ENCODE data around the gene AHCYL2.
"Not testable (repeated sequence)": the region's sequence is repeated elsewhere in the genome, so short reads cannot be mapped to it uniquely, and the experiment has no call there.

The AHCYL2 gene

GRCh38 chr7:129282865-129283264 is 58.0 kb downstream of the AHCYL2 start:
- no peak for DNase-seq (ENCODE audit: low read depth in 1 of 2, low spot score in 1 of 2)

GRCh38 chr7:129283936-129284335 is 59.1 kb downstream of the AHCYL2 start:
- DNase-seq (ENCODE audit: low read depth in 1 of 2, low spot score in 1 of 2): no peak

GRCh38 chr7:129285111-129285510 is 60.3 kb downstream of the AHCYL2 start:
- DNase-seq (ENCODE audit: low read depth in 1 of 2, low spot score in 1 of 2): no peak

GRCh38 chr7:129292861-129293260 is 68.0 kb downstream of the AHCYL2 start:
- DNase-seq (ENCODE audit: low read depth in 1 of 2, low spot score in 1 of 2): no peak

GRCh38 chr7:129295015-129295423 is 70.2 kb downstream of the AHCYL2 start:
- no peak for DNase-seq (ENCODE audit: low read depth in 1 of 2, low spot score in 1 of 2)

- peak in 1 of 2 donors; percentile 22 for DNase-seq (ENCODE audit: low read depth in 1 of 2, low spot score in 1 of 2)
Observed at GRCh38 chr7:129298268-129298893, 73.6 kb downstream of the AHCYL2 start.

GRCh38 chr7:129299889-129300288 is 75.1 kb downstream of the AHCYL2 start:
- no peak for DNase-seq (ENCODE audit: low read depth in 1 of 2, low spot score in 1 of 2)

- DNase-seq (ENCODE audit: low read depth in 1 of 2, low spot score in 1 of 2): not testable (repeated sequence)
Observed at GRCh38 chr7:129300299-129300698, 75.5 kb downstream of the AHCYL2 start.

- no peak for DNase-seq (ENCODE audit: low read depth in 1 of 2, low spot score in 1 of 2)
Observed at GRCh38 chr7:129307592-129307991, 82.8 kb downstream of the AHCYL2 start.

- DNase-seq (ENCODE audit: low read depth in 1 of 2, low spot score in 1 of 2): no peak
Observed at GRCh38 chr7:129308047-129308446, 83.2 kb downstream of the AHCYL2 start.

GRCh38 chr7:129311429-129311828 is 86.6 kb downstream of the AHCYL2 start:
- DNase-seq (ENCODE audit: low read depth in 1 of 2, low spot score in 1 of 2): no peak

- no peak for DNase-seq (ENCODE audit: low read depth in 1 of 2, low spot score in 1 of 2)
Observed at GRCh38 chr7:129313282-129313681, 88.5 kb downstream of the AHCYL2 start.

GRCh38 chr7:129315960-129316359 is 91.1 kb downstream of the AHCYL2 start:
- DNase-seq (ENCODE audit: low read depth in 1 of 2, low spot score in 1 of 2): no peak

- no peak for DNase-seq (ENCODE audit: low read depth in 1 of 2, low spot score in 1 of 2)
Observed at GRCh38 chr7:129317450-129317849, 92.6 kb downstream of the AHCYL2 start.

- DNase-seq (ENCODE audit: low read depth in 1 of 2, low spot score in 1 of 2): no peak
Observed at GRCh38 chr7:129327076-129327475, 102.2 kb downstream of the AHCYL2 start.

GRCh38 chr7:129332254-129333035 is 107.6 kb downstream of the AHCYL2 start:
- DNase-seq (ENCODE audit: low read depth in 1 of 2, low spot score in 1 of 2): no peak

- DNase-seq (ENCODE audit: low read depth in 1 of 2, low spot score in 1 of 2): no peak
Observed at GRCh38 chr7:129334473-129334872, 109.6 kb downstream of the AHCYL2 start.

- DNase-seq (ENCODE audit: low read depth in 1 of 2, low spot score in 1 of 2): no peak
Observed at GRCh38 chr7:129338450-129338849, 113.6 kb downstream of the AHCYL2 start.

- DNase-seq (ENCODE audit: low read depth in 1 of 2, low spot score in 1 of 2): no peak
Observed at GRCh38 chr7:129341212-129341611, 116.4 kb downstream of the AHCYL2 start.

GRCh38 chr7:129341816-129342806 is 117.3 kb downstream of the AHCYL2 start:
- no peak for DNase-seq (ENCODE audit: low read depth in 1 of 2, low spot score in 1 of 2)

- peak in 1 of 2 donors; percentile 32 for DNase-seq (ENCODE audit: low read depth in 1 of 2, low spot score in 1 of 2)
Observed at GRCh38 chr7:129343099-129343700, 118.4 kb downstream of the AHCYL2 start.

All from activated CD4-positive, alpha-beta T cell treated with anti-CD3 and anti-CD28 coated beads, Interleukin-2, amount 50 U/mL, for 24 hours (primary cell).